IMR-90 (cell line): ENCODE data around the gene CFAP43. TPM values are rescaled to one million over a fixed set of nuclear protein-coding genes. Genes with fewer than 3 reads are reported as not detected.
"Not testable (repeated sequence)": the region's sequence is repeated elsewhere in the genome, so short reads cannot be mapped to it uniquely, and the experiment has no call there.

ENCODE experiments used
- ATAC-seq: fragments of 200-7000 bp; cut with Tn5 transposase; 2 replicates; pipeline ENCODE4 v1.9.1; 2020; ENCODE audit warnings: low read depth, mild to moderate bottlenecking, moderate library complexity
- BruUV-seq: library from RNA; stranded (reverse); fragments of 400-500 nt; replicated peaks from 2 replicates; lab custom pipeline; 2021; lab: Mats Ljungman, UMichigan
- CTCF ChIA-PET: fragments of 300-600 bp; formaldehyde crosslinking; extraction: SDS; loops from one replicate; lab custom pipeline; 2021; ENCODE audit warnings: antibody characterized with exemption; lab: Yijun Ruan, JAX
- POLR2A ChIA-PET: fragments of 300-600 bp; sonication (Branson Sonifier 250); formaldehyde crosslinking; loops from one replicate; lab custom pipeline; 2022; ENCODE audit warnings: antibody characterized with exemption; ENCODE audit not compliant: unreplicated experiment; lab: Charles Lee
- DNase-seq: peaks from one replicate; pipeline ENCODE4 v3.0.0; 2013
- H2AFZ ChIP-seq: replicated peaks from 2 replicates; pipeline ENCODE3; 2013; ENCODE audit warnings: low read length, mild to moderate bottlenecking; ENCODE audit not compliant: poor library complexity
- H2AK5ac ChIP-seq: 2 replicates; pipeline ENCODE4 v1.6.1; 2013; ENCODE audit warnings: low read depth, low read length, inconsistent platforms
- H2AK9ac ChIP-seq: replicated peaks from 2 replicates; pipeline ENCODE3; 2013; ENCODE audit warnings: mild to moderate bottlenecking, low read depth, low read length, moderate library complexity; ENCODE audit not compliant: poor library complexity
- H2BK120ac ChIP-seq: 2 replicates; pipeline ENCODE4 v1.6.1; 2013; ENCODE audit warnings: low read depth, low read length, inconsistent platforms
- H2BK15ac ChIP-seq: 3 replicates; pipeline ENCODE4 v1.6.1; 2013; ENCODE audit warnings: low read depth, low read length, inconsistent platforms
- H2BK20ac ChIP-seq: 2 replicates; pipeline ENCODE4 v1.6.1; 2013; ENCODE audit warnings: low read depth, mild to moderate bottlenecking, inconsistent platforms, low read length, moderate library complexity
- H2BK5ac ChIP-seq: 2 replicates; pipeline ENCODE4 v1.6.1; 2013; ENCODE audit warnings: mild to moderate bottlenecking, low read depth, low read length, inconsistent platforms; ENCODE audit not compliant: poor library complexity, severe bottlenecking
- H3K14ac ChIP-seq: replicated peaks from 2 replicates; pipeline ENCODE4 v1.6.1; 2013; ENCODE audit warnings: low read depth, low read length, inconsistent platforms
- H3K18ac ChIP-seq: 2 replicates; pipeline ENCODE4 v1.6.1; 2013; ENCODE audit warnings: low read depth, low read length, control low read depth
- H3K23ac ChIP-seq: 2 replicates; pipeline ENCODE4 v1.6.1; 2013; ENCODE audit warnings: low read depth, low read length, inconsistent platforms
- H3K27ac ChIP-seq: 2 replicates; pipeline ENCODE4 v1.5.1; 2013; ENCODE audit warnings: mild to moderate bottlenecking, control low read depth, low read length; ENCODE audit not compliant: insufficient read depth
- H3K27me3 ChIP-seq: 2 replicates; pipeline ENCODE4 v1.6.1; 2013; ENCODE audit warnings: low read length; ENCODE audit not compliant: control insufficient read depth, insufficient read depth
- H3K36me3 ChIP-seq: 2 replicates; pipeline ENCODE4 v1.6.1; 2013; ENCODE audit warnings: low read length, mixed read lengths; ENCODE audit not compliant: control insufficient read depth, insufficient read depth
- H3K4ac ChIP-seq: 2 replicates; pipeline ENCODE4 v1.6.1; 2013; ENCODE audit warnings: low read depth, low read length, inconsistent platforms
- H3K4me1 ChIP-seq: 2 replicates; pipeline ENCODE4 v1.6.1; 2013; ENCODE audit warnings: low read length, mixed read lengths; ENCODE audit not compliant: control insufficient read depth, insufficient read depth
- H3K4me2 ChIP-seq: 2 replicates; pipeline ENCODE4 v1.6.1; 2013; ENCODE audit warnings: low read depth, mild to moderate bottlenecking, control low read depth, low read length, moderate library complexity
- H3K4me3 ChIP-seq: 2 replicates; pipeline ENCODE4 v1.5.1; 2013; ENCODE audit warnings: low read depth, mild to moderate bottlenecking, control low read depth, low read length, moderate library complexity; ENCODE audit not compliant: insufficient read depth
- H3K56ac ChIP-seq: 2 replicates; pipeline ENCODE4 v1.6.1; 2013; ENCODE audit warnings: low read length, inconsistent platforms; ENCODE audit not compliant: insufficient read depth; ENCODE audit errors: extremely low read depth
- H3K79me1 ChIP-seq, 2 experiments: 2 replicates each; pipeline ENCODE4 v1.6.1; 2013; ENCODE audit warnings: low read length in 2 of 2, inconsistent platforms in 1 of 2, low read depth in 1 of 2
- H3K9ac ChIP-seq: 2 replicates; pipeline ENCODE4 v1.6.1; 2013; ENCODE audit warnings: low read depth, low read length, control low read depth
- H3K9me1 ChIP-seq: 2 replicates; pipeline ENCODE4 v1.6.1; 2013; ENCODE audit warnings: low read length, inconsistent platforms; ENCODE audit not compliant: insufficient read depth
- H3K9me3 ChIP-seq: 2 replicates; pipeline ENCODE4 v1.6.1; 2013; ENCODE audit warnings: low read length; ENCODE audit not compliant: control insufficient read depth, insufficient read depth
- H4K20me1 ChIP-seq: 2 replicates; pipeline ENCODE4 v1.6.1; 2013; ENCODE audit warnings: low read length, inconsistent platforms; ENCODE audit not compliant: insufficient read depth
- H4K5ac ChIP-seq: 2 replicates; pipeline ENCODE4 v1.6.1; 2013; ENCODE audit warnings: mild to moderate bottlenecking, low read depth, low read length, control low read depth
- H4K8ac ChIP-seq, 2 experiments: 2 replicates each; pipeline ENCODE4 v1.6.1; 2013; ENCODE audit warnings: low read depth in 2 of 2, low read length in 2 of 2, control low read depth in 1 of 2, inconsistent platforms in 1 of 2
- H4K91ac ChIP-seq: 2 replicates; pipeline ENCODE4 v1.6.1; 2013; ENCODE audit warnings: low read depth, low read length, inconsistent platforms; ENCODE audit not compliant: insufficient read depth
- WGBS, 2 experiments: methylation state at CpG; one replicate each; pipeline versions ENCODE4 v1.1.5 to v1.1.7; 2013; ENCODE audit warnings: missing lambda C conversion rate in 2 of 2; ENCODE audit not compliant: insufficient read length in 1 of 2; ENCODE audit errors: extremely low coverage in 2 of 2; 5-methylcytosine and 5-hydroxymethylcytosine counted together
- dilution Hi-C: fragments of 300-500 bp; cut with HindIII; formaldehyde crosslinking; loops from one replicate; pipeline ENCODE4 v1.14.3; 2018; ENCODE audit warnings: low sequenced_read_pairs; ENCODE audit not compliant: unreplicated experiment
- in situ Hi-C: fragments of 300-500 bp; cut with MboI; formaldehyde crosslinking; loops from 3 replicates; pipeline ENCODE4 v1.14.3; 2019; ENCODE audit warnings: low sequenced_read_pairs, inconsistent platforms, mixed read lengths
- intact Hi-C: fragments of 100-400 bp; cut with micrococcal nuclease; formaldehyde crosslinking; loops from 2 replicates; pipeline ENCODE4 v1.10.0; 2022
- polyA plus RNA-seq, 3 experiments: library from polyadenylated mRNA; depleted of rRNA; stranded (reverse); fragments of >200 nt; gene quantifications; 2 replicates each; pipeline ENCODE4 v1.2.3, GENCODE V29; 2012; ENCODE audit warnings: low replicate concordance in 1 of 3
- total RNA-seq: library from RNA; depleted of rRNA; stranded (reverse); fragments of >200 nt; gene quantifications from 2 replicates; pipeline ENCODE4 v1.2.3, GENCODE V29; 2012

The CFAP43 gene
- total and polyA plus RNA-seq, 2 of the 4 experiments (the other 2 are of a cell fraction) = under 0.01 to 0.05 TPM

DNA sequence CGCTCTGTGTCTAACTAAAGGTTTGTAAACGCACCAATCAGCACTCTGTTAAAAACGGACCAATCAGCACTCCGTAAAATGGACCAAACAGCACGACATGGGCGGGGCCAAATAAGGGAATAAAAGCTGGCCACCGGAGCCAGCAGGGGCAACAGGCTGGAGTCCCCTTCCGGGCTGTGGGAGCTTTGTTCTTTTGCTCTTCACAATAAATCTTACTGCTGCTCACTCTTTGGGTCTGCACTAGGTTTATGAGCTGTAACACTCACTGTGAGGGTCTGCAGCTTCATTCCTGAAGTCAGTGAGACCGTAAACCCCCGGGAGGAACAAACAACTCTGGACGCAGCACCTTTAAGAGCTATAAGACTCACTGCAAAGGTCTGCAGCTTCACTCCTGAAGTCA is 16.8 kb upstream of the CFAP43 start:
- H3K27me3 ChIP-seq, H4K8ac ChIP-seq, H2BK120ac ChIP-seq, H2BK5ac ChIP-seq, H2AFZ ChIP-seq, intact Hi-C loops, H4K5ac ChIP-seq, H3K4me1 ChIP-seq, H2BK15ac ChIP-seq, DNase-seq, H3K4ac ChIP-seq, H3K79me1 ChIP-seq, ATAC-seq, H4K20me1 ChIP-seq, H3K9ac ChIP-seq, in situ Hi-C loops, dilution Hi-C loops, H2AK5ac ChIP-seq, POLR2A ChIA-PET, H3K9me1 ChIP-seq, H2BK20ac ChIP-seq, H3K27ac ChIP-seq, H3K23ac ChIP-seq, H3K14ac ChIP-seq, H3K56ac ChIP-seq, H2AK9ac ChIP-seq, H3K9me3 ChIP-seq, H3K4me3 ChIP-seq, CTCF ChIA-PET, H3K36me3 ChIP-seq, H3K4me2 ChIP-seq, BruUV-seq, H4K91ac ChIP-seq, H3K18ac ChIP-seq: not testable (repeated sequence)
- 97% methylated on average over 6 of the region's 11 CpGs; no CpG with 5 or more reads in 1 of the 2 experiments for WGBS, 2 experiments
